ENCODE measurements around the gene CBY1.

The CBY1 gene

GRCh38 chr22:38706901-38707195, 50.4 kb downstream of the CBY1 start:
- peak overlapping the region; percentile 79 for H3K27ac ChIP-seq
- peaks cover 5% of the 10 kb centered on the region for H3K4me1 ChIP-seq
- H3K27me3 ChIP-seq (ENCODE audit: control insufficient read depth, insufficient read depth, low read length) = no peaks in the 10 kb centered on the region
- peak overlapping the region; percentile 66 for H2AFZ ChIP-seq
- no peak overlapping the region for H3K9ac ChIP-seq
- no peaks in the 10 kb centered on the region for H3K9me3 ChIP-seq (ENCODE audit: control insufficient read depth, low read length)
- no peaks in the 10 kb centered on the region for H3K36me3 ChIP-seq (ENCODE audit: control insufficient read depth, insufficient read depth, low read length)
- H3K4me2 ChIP-seq (ENCODE audit: low read length) = peak overlapping the region; percentile 74
- peaks cover 22% of the 10 kb centered on the region for H3K79me2 ChIP-seq
- peak overlapping the region; percentile 73 for H3K4me3 ChIP-seq (ENCODE audit: low read depth, low read length)
- TF ChIP-seq CTCF (IDR thresholded peaks at IDR 0.05) = no peak

- no peak overlapping the region for H3K9ac ChIP-seq
- peak overlapping the region; percentile 73 for H3K4me3 ChIP-seq (ENCODE audit: low read depth, low read length)
- no peaks in the 10 kb centered on the region for H3K27me3 ChIP-seq (ENCODE audit: control insufficient read depth, insufficient read depth, low read length)
- no peaks in the 10 kb centered on the region for H3K9me3 ChIP-seq (ENCODE audit: control insufficient read depth, low read length)
- no peak for TF ChIP-seq CTCF (IDR thresholded peaks at IDR 0.05)
- H3K4me2 ChIP-seq (ENCODE audit: low read length) = peak overlapping the region; percentile 74
- H3K79me2 ChIP-seq = peaks cover 25% of the 10 kb centered on the region
- peaks cover 5% of the 10 kb centered on the region for H3K4me1 ChIP-seq
- H3K27ac ChIP-seq = no peak overlapping the region
- no peaks in the 10 kb centered on the region for H3K36me3 ChIP-seq (ENCODE audit: control insufficient read depth, insufficient read depth, low read length)
- H2AFZ ChIP-seq = no peak overlapping the region
Observed at GRCh38 chr22:38707346-38707745, 50.9 kb downstream of the CBY1 start.

GRCh38 chr22:38707984-38708383, 51.5 kb downstream of the CBY1 start:
- Histone ChIP-seq H3K27ac (no peak overlapping the region), H3K4me1 (peaks cover 5% of the 10 kb centered on the region), H3K9me3 (ENCODE audit: control insufficient read depth, low read length) (no peaks in the 10 kb centered on the region), H3K27me3 (ENCODE audit: control insufficient read depth, insufficient read depth, low read length) (no peaks in the 10 kb centered on the region), H3K79me2 (peaks cover 25% of the 10 kb centered on the region), H3K36me3 (ENCODE audit: control insufficient read depth, insufficient read depth, low read length) (no peaks in the 10 kb centered on the region), H2AFZ (no peak overlapping the region), H3K9ac (no peak overlapping the region), H3K4me2 (ENCODE audit: low read length) (no peak overlapping the region), H3K4me3 (ENCODE audit: low read depth, low read length) (no peak overlapping the region)
- no peak for TF ChIP-seq CTCF (IDR thresholded peaks at IDR 0.05)

GRCh38 chr22:38709306-38709705, 52.9 kb downstream of the CBY1 start:
- Histone ChIP-seq H3K79me2 (peaks cover 27% of the 10 kb centered on the region), H3K27ac (no peak overlapping the region), H3K27me3 (ENCODE audit: control insufficient read depth, insufficient read depth, low read length) (no peaks in the 10 kb centered on the region), H3K9me3 (ENCODE audit: control insufficient read depth, low read length) (no peaks in the 10 kb centered on the region), H3K4me1 (peaks cover 5% of the 10 kb centered on the region), H3K36me3 (ENCODE audit: control insufficient read depth, insufficient read depth, low read length) (no peaks in the 10 kb centered on the region), H3K4me2 (ENCODE audit: low read length) (no peak overlapping the region), H2AFZ (no peak overlapping the region), H3K9ac (no peak overlapping the region), H3K4me3 (ENCODE audit: low read depth, low read length) (no peak overlapping the region)
- no peak for TF ChIP-seq CTCF (IDR thresholded peaks at IDR 0.05)

GRCh38 chr22:38710351-38710750, 53.9 kb downstream of the CBY1 start:
- H3K9me3 ChIP-seq (ENCODE audit: control insufficient read depth, low read length) = no peaks in the 10 kb centered on the region
- H3K9ac ChIP-seq = no peak overlapping the region
- H3K27ac ChIP-seq = no peak overlapping the region
- no peaks in the 10 kb centered on the region for H3K36me3 ChIP-seq (ENCODE audit: control insufficient read depth, insufficient read depth, low read length)
- H3K4me2 ChIP-seq (ENCODE audit: low read length) = no peak overlapping the region
- no peaks in the 10 kb centered on the region for H3K27me3 ChIP-seq (ENCODE audit: control insufficient read depth, insufficient read depth, low read length)
- no peak overlapping the region for H2AFZ ChIP-seq
- H3K4me1 ChIP-seq = peaks cover 2% of the 10 kb centered on the region
- H3K79me2 ChIP-seq = peaks cover 27% of the 10 kb centered on the region
- no peak overlapping the region for H3K4me3 ChIP-seq (ENCODE audit: low read depth, low read length)
- no peak for TF ChIP-seq CTCF (IDR thresholded peaks at IDR 0.05)
